RPMI8226 (cell line): ENCODE results near the gene PTPRD.

Experiments
- DNase-seq: peaks from one replicate; pipeline ENCODE4 v3.0.0-alpha.2; 2015

The PTPRD gene

DNA sequence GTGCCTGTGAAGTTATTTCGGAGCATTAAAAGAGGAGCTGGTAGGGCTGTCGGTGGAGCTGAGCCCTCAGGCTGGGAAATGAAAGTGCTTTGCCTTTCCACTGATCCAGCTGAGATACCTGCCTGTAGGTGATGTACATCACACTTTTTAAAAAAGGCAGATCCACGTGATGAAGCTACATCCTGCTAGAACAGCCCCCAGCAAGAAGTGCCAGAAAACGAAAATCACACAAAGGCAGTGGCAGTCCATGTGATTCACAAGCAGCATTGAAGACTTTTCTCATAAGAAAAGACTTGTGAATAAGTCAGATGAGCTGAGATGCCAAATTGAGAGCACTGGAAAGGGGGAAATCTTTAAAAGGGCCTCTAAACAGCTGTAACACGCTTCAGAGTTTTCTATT, 765.1 kb downstream of the PTPRD start:
- no peak for DNase-seq

DNA sequence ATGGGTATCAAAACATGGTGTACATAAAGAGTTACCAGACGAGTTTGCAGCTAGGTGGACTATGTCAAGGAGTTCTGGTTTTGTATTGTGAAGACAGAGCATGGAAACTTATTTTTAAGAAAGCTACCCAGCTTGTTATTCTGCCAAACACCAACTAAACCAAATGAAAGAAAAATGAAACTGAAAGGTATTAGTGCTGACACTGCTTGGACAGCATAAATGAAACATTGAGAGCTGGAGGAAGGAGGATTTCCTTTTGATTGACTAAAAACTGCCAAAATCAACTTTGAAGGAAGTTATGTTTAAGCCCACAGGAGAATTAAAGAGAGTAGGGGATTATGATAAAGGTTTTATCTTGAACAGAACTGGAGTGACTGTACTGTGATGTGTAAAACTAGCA, 766.2 kb downstream of the PTPRD start:
- peak; percentile 69 for DNase-seq

DNA sequence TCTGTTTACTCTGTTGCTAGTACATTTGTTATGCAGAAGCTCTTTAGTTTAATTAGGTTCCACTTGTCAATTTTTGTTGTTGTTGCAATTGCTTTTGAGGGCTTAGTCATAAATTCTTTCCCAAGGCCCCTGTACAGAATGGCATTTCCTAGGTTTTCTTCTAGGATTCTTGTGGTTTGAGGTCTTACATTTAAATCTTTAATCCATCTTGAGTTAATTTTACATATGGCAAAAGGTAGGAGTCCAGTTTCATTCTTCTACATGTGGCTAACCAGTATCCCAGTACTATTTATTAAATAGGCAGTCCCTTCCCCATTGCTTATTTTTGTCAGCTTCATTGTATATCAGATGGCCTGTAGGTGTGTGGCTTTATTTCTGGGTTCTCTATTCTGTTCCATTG, 792.4 kb downstream of the PTPRD start:
- no peak for DNase-seq

DNA sequence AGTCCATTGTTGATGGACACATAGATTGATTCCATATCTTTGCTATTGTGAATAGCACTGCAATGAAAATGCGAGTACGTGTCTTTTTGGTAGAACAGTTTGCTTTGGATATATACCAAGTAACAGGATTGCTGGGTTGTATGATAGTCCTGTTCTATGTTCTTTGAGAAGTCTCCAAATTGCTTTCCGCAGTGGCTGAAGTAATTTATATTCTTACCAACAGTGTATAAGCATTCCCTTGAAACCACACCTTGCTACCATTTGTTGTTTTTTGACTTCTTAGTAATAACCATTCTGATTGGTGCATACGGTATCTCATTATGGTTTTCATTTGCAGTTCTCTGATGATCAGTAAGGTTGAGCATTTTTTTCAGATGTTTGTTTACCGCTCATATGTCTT, 792.9 kb downstream of the PTPRD start:
- no peak for DNase-seq

DNA sequence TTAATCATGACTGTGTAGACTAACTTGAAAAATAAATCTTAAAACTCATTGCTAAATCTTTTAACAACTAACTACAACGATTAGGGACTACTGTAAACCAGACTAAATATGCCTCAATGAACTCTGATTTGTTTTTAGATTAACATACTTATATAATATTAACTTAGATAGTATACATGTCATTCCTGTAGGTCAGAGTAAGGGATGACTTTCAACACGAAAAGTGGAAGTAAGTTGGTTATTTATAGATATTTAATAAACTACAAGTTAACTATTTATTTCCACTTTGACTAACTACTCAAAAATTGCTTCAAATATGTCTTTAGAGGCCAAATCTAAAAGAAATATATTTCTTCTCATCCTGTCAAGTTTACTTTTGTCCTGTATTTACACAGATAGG, 795.6 kb downstream of the PTPRD start:
- DNase-seq = no peak

- DNase-seq = no peak
Observed at GRCh38 chr9:9804109-9804508, 808.7 kb downstream of the PTPRD start.

GRCh38 chr9:9799287-9799686, 813.5 kb downstream of the PTPRD start:
- no peak for DNase-seq

DNA sequence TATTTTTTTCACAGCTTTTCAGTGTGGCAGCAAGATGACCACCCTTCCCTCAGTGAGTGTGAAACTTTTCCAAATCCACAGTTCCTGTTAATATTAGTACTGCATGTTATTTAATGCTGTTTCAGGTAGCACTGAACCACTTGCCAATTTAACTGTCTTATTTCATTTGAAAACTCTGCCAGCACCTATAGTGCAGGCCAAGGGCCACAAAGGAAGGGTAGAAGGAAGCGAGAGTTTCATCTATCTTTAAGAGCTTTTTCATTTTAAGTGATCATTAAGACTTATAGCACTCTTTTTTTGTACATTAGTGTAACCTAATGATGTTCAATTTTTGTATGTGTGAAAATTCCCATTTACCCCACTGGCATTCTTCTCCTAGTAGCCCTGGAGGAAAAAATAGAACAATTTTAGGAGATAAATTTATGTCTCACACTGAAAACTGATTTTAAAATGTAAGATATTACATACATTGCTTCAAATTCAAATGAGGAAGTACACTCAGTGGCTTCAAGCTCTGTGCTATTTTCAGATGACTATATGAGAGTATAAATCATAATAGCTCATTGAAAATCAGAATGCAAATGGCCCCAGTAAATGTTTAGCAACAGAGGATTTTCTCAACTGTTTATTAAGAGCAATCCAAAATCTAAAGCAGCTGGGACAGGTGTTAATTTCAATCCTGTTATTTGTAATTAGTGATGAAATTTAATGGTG, 820.5 kb downstream of the PTPRD start:
- DNase-seq = peak; percentile 7

GRCh38 chr9:9791611-9792010, 821.2 kb downstream of the PTPRD start:
- DNase-seq = peak; percentile 16

DNA sequence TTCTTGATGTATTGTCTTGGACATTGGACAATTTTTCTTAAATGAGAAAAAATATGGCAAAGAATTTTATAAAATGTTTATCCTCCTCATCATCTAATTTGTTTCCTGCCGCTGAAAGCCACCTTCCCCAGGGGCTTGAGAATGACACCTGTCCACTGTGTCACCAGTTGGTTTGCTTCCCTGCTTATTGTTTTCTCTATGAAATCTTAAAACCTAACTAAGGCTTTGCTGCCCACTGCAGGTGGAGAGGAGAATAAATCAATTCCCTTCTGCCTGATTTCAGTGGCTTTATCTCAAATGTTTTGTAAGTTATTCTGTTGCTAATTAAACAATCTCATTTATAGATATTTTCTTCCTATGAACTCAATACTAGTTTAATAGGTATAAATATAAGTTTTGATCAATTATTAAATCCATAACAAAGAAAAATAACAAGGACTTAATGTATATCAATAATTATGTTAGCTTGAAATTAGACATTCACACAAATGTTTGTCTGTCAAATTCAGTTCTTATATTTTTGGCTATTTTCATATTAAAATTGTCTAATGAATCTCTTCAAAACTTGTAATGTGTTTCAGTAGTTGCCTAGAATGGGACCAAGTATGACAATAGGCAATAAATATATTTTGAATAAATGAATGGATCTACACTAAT, 822.5 kb downstream of the PTPRD start:
- DNase-seq = peak; percentile 76

DNA sequence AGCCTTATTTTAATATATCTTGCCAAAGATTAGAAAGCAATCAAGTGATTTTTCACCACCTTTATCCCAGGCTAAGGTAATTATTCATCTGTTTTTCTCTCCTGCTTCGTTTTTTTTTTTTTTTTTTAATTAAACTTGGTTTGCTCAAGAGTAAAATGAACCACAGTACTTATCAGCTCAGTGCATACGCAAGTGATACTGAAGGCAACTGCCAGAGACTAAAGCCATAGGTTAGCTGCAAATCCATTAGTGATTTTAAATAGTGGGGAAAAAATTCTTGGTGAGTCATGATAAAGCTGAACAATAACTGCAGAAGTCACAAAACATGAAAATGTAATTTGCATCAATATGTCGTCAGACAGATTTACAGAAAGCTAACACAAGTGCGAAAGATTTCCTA, 829.1 kb downstream of the PTPRD start:
- no peak for DNase-seq

GRCh38 chr9:9783211-9783610, 829.6 kb downstream of the PTPRD start:
- DNase-seq = no peak

DNA sequence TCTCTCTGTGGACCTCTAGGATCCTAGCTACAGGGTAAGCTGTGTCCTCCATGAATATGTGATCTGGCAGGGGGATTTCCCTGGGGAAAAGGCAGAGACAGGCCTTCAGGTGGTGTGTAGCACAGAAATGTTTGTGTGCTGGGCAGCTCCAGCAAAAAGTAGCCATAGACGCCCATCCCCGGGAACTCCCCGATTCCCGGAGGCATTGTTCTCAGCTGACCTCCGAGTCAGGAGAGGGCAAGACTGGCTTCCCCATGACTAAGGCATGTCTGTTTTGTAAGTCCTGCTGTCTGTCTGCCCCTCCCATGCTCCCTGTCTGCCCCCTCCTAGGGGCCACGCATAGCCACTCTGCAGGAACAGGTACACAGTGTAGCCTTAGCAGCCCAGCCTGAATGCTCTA, 834.5 kb downstream of the PTPRD start:
- no peak for DNase-seq

DNA sequence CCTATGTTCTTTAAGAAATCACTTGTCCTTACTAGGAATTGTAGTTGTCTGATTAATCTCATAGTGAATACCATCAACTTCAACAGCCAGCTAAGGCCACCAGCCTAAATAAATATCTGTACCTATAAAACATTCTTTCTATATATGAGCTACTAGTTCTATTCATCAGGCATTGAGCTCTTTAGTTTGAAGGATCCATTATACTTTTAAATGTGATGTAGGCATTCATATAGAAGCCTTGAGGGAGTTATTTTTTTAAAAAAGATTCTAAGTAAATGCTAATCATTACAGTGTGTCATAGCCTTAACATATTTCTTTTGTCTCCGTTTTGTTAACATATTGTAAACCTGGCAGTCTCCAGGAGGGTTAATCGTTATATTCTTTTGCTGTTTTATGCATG, 838.3 kb downstream of the PTPRD start:
- DNase-seq = no peak

DNA sequence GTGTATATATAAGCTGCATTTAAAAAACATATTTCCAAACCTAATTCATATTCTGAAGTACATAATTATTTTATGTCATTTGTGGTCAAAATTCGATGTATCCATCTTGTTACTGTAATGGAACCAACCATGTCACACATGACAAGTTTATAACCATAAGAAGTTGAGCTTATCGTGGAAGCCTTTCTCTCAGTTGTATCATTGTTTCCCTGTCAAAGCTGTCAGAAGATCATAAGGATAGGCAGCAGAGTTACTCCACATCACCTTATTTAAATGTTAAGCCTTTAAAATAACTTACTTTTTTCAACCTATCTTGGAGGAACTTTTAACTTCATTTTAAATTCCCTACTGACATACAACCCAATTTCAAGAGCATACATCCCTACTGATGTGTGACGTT, 841.5 kb downstream of the PTPRD start:
- no peak for DNase-seq

GRCh38 chr9:9764821-9765220, 848.0 kb downstream of the PTPRD start:
- DNase-seq = no peak

- no peak for DNase-seq
Observed at GRCh38 chr9:9754186-9754585, 858.6 kb downstream of the PTPRD start.

- DNase-seq = no peak
Observed at GRCh38 chr9:9753266-9753665, 859.5 kb downstream of the PTPRD start.

- no peak for DNase-seq
Observed at GRCh38 chr9:9752722-9753121, 860.1 kb downstream of the PTPRD start.

DNA sequence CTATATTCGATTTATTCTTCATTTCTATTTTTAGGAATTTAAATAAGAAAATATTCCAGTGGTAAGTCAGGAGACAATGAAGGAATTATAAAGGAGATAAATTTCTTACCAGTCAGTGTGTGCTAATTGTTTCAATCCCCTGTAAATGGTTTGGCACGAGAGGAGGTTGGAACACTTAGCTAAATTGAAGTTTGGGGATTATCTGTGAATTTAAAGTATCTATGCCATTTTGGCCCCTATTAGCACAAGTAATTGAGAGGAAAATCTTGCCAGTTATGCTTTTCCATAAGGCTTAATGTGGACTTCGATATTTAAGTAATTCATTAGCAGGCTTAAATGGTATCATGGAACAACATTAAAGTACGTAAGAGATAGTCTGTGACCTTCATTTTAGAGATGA, 860.8 kb downstream of the PTPRD start:
- no peak for DNase-seq

GRCh38 chr9:9750719-9751118, 862.1 kb downstream of the PTPRD start:
- no peak for DNase-seq

DNA sequence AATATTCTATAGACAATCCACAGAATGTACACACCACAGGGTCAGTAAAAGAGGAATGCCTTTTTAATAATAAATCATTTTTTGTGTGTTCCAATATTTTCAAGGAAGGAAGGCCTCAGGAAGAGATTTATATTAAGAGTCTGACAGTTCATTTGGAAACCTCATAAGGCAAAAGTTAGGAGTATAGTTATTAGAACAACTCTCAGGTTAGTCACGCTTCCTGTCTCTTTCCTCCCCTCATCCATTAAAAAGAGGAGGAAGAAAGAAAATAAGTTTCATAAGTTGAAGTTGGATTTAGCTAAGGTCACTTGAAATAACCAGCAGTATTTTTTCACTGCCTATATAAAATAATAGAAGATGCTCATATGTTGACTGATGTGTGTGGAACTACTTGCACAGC, 863.2 kb downstream of the PTPRD start:
- DNase-seq = no peak

GRCh38 chr9:9747787-9748186, 865.0 kb downstream of the PTPRD start:
- DNase-seq = peak; percentile 4

- DNase-seq = no peak
Observed at GRCh38 chr9:9746826-9747225, 866.0 kb downstream of the PTPRD start.

- no peak for DNase-seq
Observed at GRCh38 chr9:9743822-9744221, 869.0 kb downstream of the PTPRD start.
